Measurements from ENCODE around the gene DLX6. TPM values are rescaled to one million over a fixed set of nuclear protein-coding genes. Genes with fewer than 3 reads are reported as not detected.
A peak's percentile ranks its signal among the peaks of the same experiment; 100 is the strongest.

Gene DLX6
- total RNA-seq (2014; rRNA removed; shearing (Covaris generic); ENCODE audit: low replicate concordance): not detected in 2 replicates

- Histone ChIP-seq H3K27me3 (no peaks in the 10 kb centered on the region), H3K36me3 (no peaks in the 10 kb centered on the region), H3K9me3 (no peaks in the 10 kb centered on the region), H3K4me3 (peak within 1 kb of the TSS; percentile 36)
- peak; percentile 68 for DNase-seq
These were observed at the start of gene DLX6 for GRCh38 chr7:97005183-97006054. Gene DLX6 (plus strand): TSS chr7:97005553. CDS start chr7:97005978, 425 bp downstream.

DNA sequence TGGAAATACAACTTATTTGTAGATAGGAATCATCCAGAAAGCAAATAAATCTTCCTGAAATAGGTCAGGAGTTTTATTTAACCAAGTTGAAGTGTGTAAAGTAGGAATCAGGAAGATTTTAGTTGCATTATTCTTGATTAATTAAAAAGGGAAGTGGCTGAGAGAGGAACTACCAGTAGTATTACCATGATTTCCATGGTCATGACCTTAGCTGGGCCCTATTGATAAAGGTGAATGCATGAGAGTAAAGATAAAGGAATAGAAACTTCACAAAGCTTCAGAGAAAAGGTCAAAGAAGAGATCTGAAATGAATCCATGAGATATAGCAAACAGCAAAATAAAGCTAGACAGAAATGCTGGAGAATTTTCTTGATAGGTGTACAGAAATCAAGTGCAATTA is 46.2 kb upstream of the DLX6 start:
- H3K27me3 ChIP-seq: no peaks in the 10 kb centered on the region
- no peaks in the 10 kb centered on the region for H3K36me3 ChIP-seq
- no peaks in the 10 kb centered on the region for H3K9me3 ChIP-seq
- no peak overlapping the region for H3K4me3 ChIP-seq
- no peak for DNase-seq

DNA sequence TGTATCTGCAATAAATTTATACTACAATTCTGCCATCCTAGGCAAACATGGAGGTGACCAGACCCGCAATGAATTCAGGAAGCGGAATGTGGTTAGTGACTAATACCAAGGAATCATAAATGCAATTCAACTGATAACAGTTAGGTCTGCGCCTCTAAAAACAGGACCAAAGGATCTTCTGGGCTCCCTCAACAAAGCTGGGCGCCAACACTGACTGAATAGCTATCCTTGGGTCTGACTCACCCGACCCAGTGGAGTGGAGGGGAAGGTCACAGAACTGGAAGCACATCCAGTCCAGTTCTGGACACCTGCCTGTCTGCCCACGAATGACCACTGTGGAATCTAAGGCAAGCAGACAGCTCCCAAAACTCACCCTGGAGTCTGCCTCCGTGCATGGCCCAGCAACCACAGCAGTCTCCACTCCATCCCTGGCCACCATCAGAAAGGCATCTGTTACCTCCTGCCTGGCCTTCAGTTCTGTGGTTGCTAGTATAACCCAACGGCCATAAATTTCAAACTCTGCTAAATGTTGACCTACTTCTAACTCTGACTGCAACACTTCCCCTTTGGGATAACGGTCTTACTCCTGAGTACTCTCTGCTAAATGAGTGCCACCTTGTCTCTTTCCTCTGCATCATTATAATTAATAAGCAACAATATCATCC is 43.0 kb upstream of the DLX6 start:
- Histone ChIP-seq H3K27me3 (no peaks in the 10 kb centered on the region), H3K36me3 (no peaks in the 10 kb centered on the region), H3K9me3 (no peaks in the 10 kb centered on the region), H3K4me3 (no peak overlapping the region)
- peak; percentile 54 for DNase-seq

DNA sequence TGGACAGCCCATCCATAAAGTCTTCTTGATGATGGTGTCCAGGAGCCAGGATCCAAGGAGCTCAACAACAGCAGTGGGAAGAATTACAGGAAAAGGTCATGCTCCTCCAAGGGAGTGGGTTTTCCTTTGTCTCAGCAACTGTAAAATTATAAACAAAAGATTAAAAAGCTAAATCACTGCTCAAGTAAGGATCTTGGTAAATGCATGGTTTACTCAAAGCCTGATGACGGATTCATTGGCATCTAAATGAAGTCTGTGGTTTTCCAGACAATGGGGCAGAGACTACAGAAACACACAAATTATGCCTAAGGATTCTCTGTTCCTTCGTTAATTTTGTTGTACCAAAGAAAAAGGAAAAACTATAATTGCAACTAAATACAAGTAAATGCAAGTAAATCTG is 36.4 kb upstream of the DLX6 start:
- no peak for DNase-seq
- no peaks in the 10 kb centered on the region for H3K36me3 ChIP-seq
- no peaks in the 10 kb centered on the region for H3K27me3 ChIP-seq
- no peak overlapping the region for H3K4me3 ChIP-seq
- H3K9me3 ChIP-seq: no peaks in the 10 kb centered on the region

GRCh38 chr7:96970739-96971138 is 34.6 kb upstream of the DLX6 start:
- no peaks in the 10 kb centered on the region for H3K9me3 ChIP-seq
- H3K27me3 ChIP-seq: no peaks in the 10 kb centered on the region
- H3K4me3 ChIP-seq: no peak overlapping the region
- H3K36me3 ChIP-seq: no peaks in the 10 kb centered on the region
- DNase-seq: no peak

GRCh38 chr7:96973986-96974385 is 31.4 kb upstream of the DLX6 start:
- Histone ChIP-seq H3K9me3 (no peaks in the 10 kb centered on the region), H3K4me3 (no peak overlapping the region), H3K36me3 (no peaks in the 10 kb centered on the region), H3K27me3 (no peaks in the 10 kb centered on the region)
- DNase-seq: peak; percentile 72

- DNase-seq: no peak
- no peak overlapping the region for H3K4me3 ChIP-seq
- no peaks in the 10 kb centered on the region for H3K27me3 ChIP-seq
- no peaks in the 10 kb centered on the region for H3K36me3 ChIP-seq
- no peaks in the 10 kb centered on the region for H3K9me3 ChIP-seq
These were observed 29.2 kb upstream of the DLX6 start for GRCh38 chr7:96976106-96976505.

- no peak overlapping the region for H3K4me3 ChIP-seq
- H3K36me3 ChIP-seq: no peaks in the 10 kb centered on the region
These were observed 27.9 kb upstream of the DLX6 start for GRCh38 chr7:96977445-96977844.

DNA sequence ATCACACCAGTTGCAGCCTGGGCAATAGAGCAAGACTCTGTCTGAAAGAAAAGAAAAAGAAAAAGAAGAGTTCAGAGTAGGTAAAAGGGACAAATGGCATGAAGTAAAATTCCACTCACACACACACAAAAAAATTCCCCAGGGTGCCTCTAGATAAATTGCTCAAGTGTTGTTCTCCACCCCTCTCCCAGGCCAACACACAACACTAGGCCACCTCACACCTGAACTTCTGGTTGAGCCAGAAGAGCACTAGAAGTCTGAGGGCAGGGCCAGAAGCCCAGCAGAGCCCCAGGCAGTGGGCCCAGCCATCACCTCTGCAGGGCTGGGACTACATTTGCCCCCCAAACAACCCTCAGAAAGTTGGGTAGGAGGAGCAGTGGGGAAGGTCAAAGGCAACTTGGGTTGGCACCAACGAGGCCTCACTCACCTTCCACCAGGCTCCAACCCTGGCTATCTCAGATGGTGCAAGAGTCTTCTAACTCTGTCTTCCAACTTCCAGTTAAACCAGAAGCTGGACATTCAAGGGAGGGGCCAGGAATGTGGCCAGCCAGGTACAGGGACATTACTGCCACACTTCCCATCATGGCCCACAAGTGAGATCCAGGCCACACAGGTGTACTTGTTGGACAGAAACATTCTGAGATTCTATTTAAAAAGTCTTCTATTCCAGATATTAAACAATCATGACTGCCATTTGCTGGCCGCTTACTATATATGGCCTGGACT is 25.6 kb upstream of the DLX6 start:
- no peak for DNase-seq
- no peak overlapping the region for H3K4me3 ChIP-seq
- no peaks in the 10 kb centered on the region for H3K9me3 ChIP-seq
- no peaks in the 10 kb centered on the region for H3K36me3 ChIP-seq
- H3K27me3 ChIP-seq: no peaks in the 10 kb centered on the region

More at GRCh38 chr7:96977445-96977844, 27.9 kb upstream of the DLX6 start:
- Histone ChIP-seq H3K27me3 (no peaks in the 10 kb centered on the region), H3K9me3 (no peaks in the 10 kb centered on the region)
- DNase-seq: no peak

DNA sequence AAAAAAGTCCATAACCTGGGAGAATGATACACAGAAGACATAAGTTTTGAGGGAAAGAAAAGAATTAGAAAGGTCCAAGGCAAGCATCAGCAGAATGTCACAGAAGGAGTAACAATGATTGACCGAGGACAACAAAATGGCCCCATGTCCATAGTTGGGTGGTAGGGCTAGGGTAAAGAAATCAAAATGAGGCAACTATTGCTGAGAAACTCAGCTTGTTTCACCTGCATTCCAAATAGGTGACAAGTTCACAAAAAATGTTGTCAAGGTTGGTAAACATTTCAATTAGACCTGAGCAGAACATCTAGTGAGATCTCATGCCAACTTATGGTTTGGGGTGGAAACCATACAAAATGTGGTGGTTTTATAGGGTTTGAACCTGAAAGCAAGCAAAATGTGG is 22.8 kb upstream of the DLX6 start:
- no peaks in the 10 kb centered on the region for H3K36me3 ChIP-seq
- H3K4me3 ChIP-seq: no peak overlapping the region
- peaks cover 3% of the 10 kb centered on the region; the same call in 1 of the 2 replicates for H3K27me3 ChIP-seq
- DNase-seq: no peak
- no peaks in the 10 kb centered on the region for H3K9me3 ChIP-seq

- DNase-seq: no peak
- Histone ChIP-seq H3K27me3 (peaks cover 3% of the 10 kb centered on the region; the same call in 1 of the 2 replicates), H3K4me3 (no peak overlapping the region), H3K36me3 (no peaks in the 10 kb centered on the region), H3K9me3 (no peaks in the 10 kb centered on the region)
These were observed 19.4 kb upstream of the DLX6 start for GRCh38 chr7:96985992-96986391.

- Histone ChIP-seq H3K36me3 (no peaks in the 10 kb centered on the region), H3K9me3 (no peaks in the 10 kb centered on the region), H3K27me3 (peaks cover 3% of the 10 kb centered on the region; the same call in 1 of the 2 replicates), H3K4me3 (no peak overlapping the region)
- DNase-seq: no peak
These were observed 18.5 kb upstream of the DLX6 start for GRCh38 chr7:96986901-96987300.

GRCh38 chr7:96987719-96988118 is 17.6 kb upstream of the DLX6 start:
- Histone ChIP-seq H3K27me3 (peaks cover 3% of the 10 kb centered on the region; the same call in 1 of the 2 replicates), H3K9me3 (no peaks in the 10 kb centered on the region), H3K4me3 (no peak overlapping the region)

DNA sequence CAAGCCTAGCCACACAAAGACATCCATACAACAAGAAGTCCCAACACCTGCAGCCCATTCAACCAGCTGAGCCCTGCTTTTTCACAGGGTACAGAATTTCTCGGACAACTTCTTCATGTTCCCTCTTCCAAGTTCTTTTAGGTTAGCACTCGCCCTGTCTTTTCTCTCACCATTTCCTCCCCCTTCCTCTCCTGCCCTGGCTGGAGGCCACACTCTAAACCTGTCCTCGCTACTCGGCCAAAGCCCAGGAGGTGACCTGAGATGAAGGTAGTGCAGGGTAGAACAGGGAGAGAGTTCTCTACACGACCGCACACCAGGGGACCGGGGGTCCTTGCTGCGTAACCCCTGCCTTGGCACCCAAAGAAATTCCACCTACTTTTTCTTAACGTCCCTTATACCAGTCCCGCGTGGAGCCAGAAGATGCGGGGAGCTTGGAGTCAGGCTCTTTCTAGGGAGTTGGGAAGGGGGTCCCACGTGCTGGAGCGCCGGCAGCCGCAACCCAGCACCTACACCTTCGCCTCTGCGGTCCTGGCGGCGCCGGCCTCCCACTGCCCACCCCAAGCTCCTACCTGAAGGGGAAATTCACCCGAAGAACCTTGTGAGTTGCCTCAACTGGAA is 16.0 kb upstream of the DLX6 start:
- DNase-seq: no peak
- H3K4me3 ChIP-seq: no peak overlapping the region
- H3K9me3 ChIP-seq: no peaks in the 10 kb centered on the region
- H3K36me3 ChIP-seq: no peaks in the 10 kb centered on the region
- H3K27me3 ChIP-seq: peaks cover 3% of the 10 kb centered on the region; the same call in 1 of the 2 replicates

More at GRCh38 chr7:96987719-96988118, 17.6 kb upstream of the DLX6 start:
- no peak for DNase-seq
- H3K36me3 ChIP-seq: no peaks in the 10 kb centered on the region

GRCh38 chr7:96989859-96990317 is 15.5 kb upstream of the DLX6 start:
- DNase-seq: no peak
- Histone ChIP-seq H3K9me3 (no peaks in the 10 kb centered on the region), H3K36me3 (no peaks in the 10 kb centered on the region), H3K27me3 (peaks cover 3% of the 10 kb centered on the region; the same call in 1 of the 2 replicates), H3K4me3 (no peak overlapping the region)

GRCh38 chr7:96991546-96992191 is 13.7 kb upstream of the DLX6 start:
- H3K36me3 ChIP-seq: no peaks in the 10 kb centered on the region
- H3K9me3 ChIP-seq: no peaks in the 10 kb centered on the region
- DNase-seq: no peak
- H3K4me3 ChIP-seq: no peak overlapping the region
- no peaks in the 10 kb centered on the region for H3K27me3 ChIP-seq

All from MG63 (cell line).